Activated T-cell treated with anti-CD3 and anti-CD28 coated beads, Interleukin-2, amount 50 U/mL, for 24 hours (primary cell): ENCODE measurements around the gene F8.

Experiments
- DNase-seq: peaks from one replicate; pipeline ENCODE4 v3.0.0-alpha.2; 2020
- H3K27ac Mint-ChIP-seq: 2 replicates; pipeline ENCODE4 v1.8.0; 2020; ENCODE audit warnings: mild to moderate bottlenecking, mixed read lengths
- H3K27me3 Mint-ChIP-seq: 2 replicates; pipeline ENCODE4 v1.8.0; 2020; ENCODE audit warnings: mixed read lengths
- H3K36me3 Mint-ChIP-seq: 2 replicates; pipeline ENCODE4 v1.8.0; 2020; ENCODE audit warnings: low read depth, mixed read lengths
- H3K4me1 Mint-ChIP-seq: 2 replicates; pipeline ENCODE4 v1.8.0; 2020; ENCODE audit warnings: low read depth, mixed read lengths
- H3K4me3 Mint-ChIP-seq: 2 replicates; pipeline ENCODE4 v1.8.0; 2020; ENCODE audit warnings: mild to moderate bottlenecking, moderate library complexity, mixed read lengths
- H3K9me3 Mint-ChIP-seq: 2 replicates; pipeline ENCODE4 v1.8.0; 2020; ENCODE audit warnings: mixed read lengths

The F8 gene

GRCh38 chrX:154812341-154813101 lies 210.0 kb downstream of the F8 start:
- no peak for DNase-seq
- no peaks in the 10 kb centered on the region for H3K9me3 Mint-ChIP-seq
- no peak overlapping the region for H3K27ac Mint-ChIP-seq
- peaks cover 30% of the 10 kb centered on the region for H3K27me3 Mint-ChIP-seq
- no peak overlapping the region for H3K4me3 Mint-ChIP-seq
- H3K36me3 Mint-ChIP-seq: no peaks in the 10 kb centered on the region
- H3K4me1 Mint-ChIP-seq: peaks cover 8% of the 10 kb centered on the region

GRCh38 chrX:154809939-154810665 lies 212.4 kb downstream of the F8 start:
- H3K27ac Mint-ChIP-seq: no peak overlapping the region
- H3K9me3 Mint-ChIP-seq: no peaks in the 10 kb centered on the region
- H3K4me3 Mint-ChIP-seq: no peak overlapping the region
- peaks cover 15% of the 10 kb centered on the region for H3K4me1 Mint-ChIP-seq
- H3K27me3 Mint-ChIP-seq: peaks cover 31% of the 10 kb centered on the region
- no peak for DNase-seq
- no peaks in the 10 kb centered on the region for H3K36me3 Mint-ChIP-seq

GRCh38 chrX:154806837-154807501 lies 215.6 kb downstream of the F8 start:
- Mint-ChIP-seq H3K4me1 (peaks cover 39% of the 10 kb centered on the region), H3K9me3 (no peaks in the 10 kb centered on the region), H3K27ac (no peak overlapping the region), H3K27me3 (peaks cover 24% of the 10 kb centered on the region), H3K36me3 (no peaks in the 10 kb centered on the region), H3K4me3 (no peak overlapping the region)
- no peak for DNase-seq

- H3K36me3 Mint-ChIP-seq: no peaks in the 10 kb centered on the region
- no peak for DNase-seq
- no peaks in the 10 kb centered on the region for H3K9me3 Mint-ChIP-seq
- H3K4me1 Mint-ChIP-seq: peaks cover 47% of the 10 kb centered on the region
- H3K27me3 Mint-ChIP-seq: peaks cover 24% of the 10 kb centered on the region
- H3K4me3 Mint-ChIP-seq: peak overlapping the region; percentile 79
- H3K27ac Mint-ChIP-seq: peak overlapping the region; percentile 50
Measured at GRCh38 chrX:154805696-154806091, 216.8 kb downstream of the F8 start.

- H3K4me3 Mint-ChIP-seq: peak within 1 kb of the TSS; percentile 79
- peaks cover 24% of the 10 kb centered on the region for H3K27me3 Mint-ChIP-seq
- peak within 1 kb of the TSS; percentile 50 for H3K27ac Mint-ChIP-seq
- peaks cover 53% of the 10 kb centered on the region for H3K4me1 Mint-ChIP-seq
- no peaks in the 10 kb centered on the region for H3K36me3 Mint-ChIP-seq
- H3K9me3 Mint-ChIP-seq: no peaks in the 10 kb centered on the region
- peak; percentile 84 for DNase-seq
Measured at GRCh38 chrX:154804957-154805695, 217.4 kb downstream of the F8 start, which contains the start of gene MPP1. Gene MPP1 (minus strand): TSS chrX:154805485. CDS start chrX:154805373, 112 bp downstream.

- no peak for DNase-seq
- Mint-ChIP-seq H3K36me3 (no peaks in the 10 kb centered on the region), H3K9me3 (no peaks in the 10 kb centered on the region), H3K27ac (no peak overlapping the region), H3K4me3 (peak overlapping the region; percentile 79), H3K4me1 (peaks cover 55% of the 10 kb centered on the region), H3K27me3 (peaks cover 24% of the 10 kb centered on the region)
Measured at GRCh38 chrX:154804261-154804956, 218.1 kb downstream of the F8 start.

- Mint-ChIP-seq H3K9me3 (no peaks in the 10 kb centered on the region), H3K4me1 (peaks cover 63% of the 10 kb centered on the region), H3K36me3 (no peaks in the 10 kb centered on the region), H3K27me3 (peaks cover 15% of the 10 kb centered on the region), H3K4me3 (no peak overlapping the region), H3K27ac (no peak overlapping the region)
- no peak for DNase-seq
Measured at GRCh38 chrX:154802947-154803346, 219.6 kb downstream of the F8 start.

- peaks cover 12% of the 10 kb centered on the region for H3K27me3 Mint-ChIP-seq
- H3K4me1 Mint-ChIP-seq: peaks cover 65% of the 10 kb centered on the region
- no peaks in the 10 kb centered on the region for H3K36me3 Mint-ChIP-seq
- no peaks in the 10 kb centered on the region for H3K9me3 Mint-ChIP-seq
- no peak overlapping the region for H3K4me3 Mint-ChIP-seq
- peak overlapping the region; percentile 94 for H3K27ac Mint-ChIP-seq
- DNase-seq: no peak
Measured at GRCh38 chrX:154800478-154801210, 221.9 kb downstream of the F8 start.

- H3K27ac Mint-ChIP-seq: peak overlapping the region; percentile 94
- no peaks in the 10 kb centered on the region for H3K9me3 Mint-ChIP-seq
- no peaks in the 10 kb centered on the region for H3K36me3 Mint-ChIP-seq
- peaks cover 62% of the 10 kb centered on the region for H3K4me1 Mint-ChIP-seq
- peak overlapping the region; percentile 21 for H3K4me3 Mint-ChIP-seq
- no peak for DNase-seq
- H3K27me3 Mint-ChIP-seq: peaks cover 12% of the 10 kb centered on the region
Measured at GRCh38 chrX:154799556-154800348, 222.8 kb downstream of the F8 start.

GRCh38 chrX:154797006-154797405 lies 225.5 kb downstream of the F8 start:
- Mint-ChIP-seq H3K27me3 (peaks cover 7% of the 10 kb centered on the region), H3K9me3 (no peaks in the 10 kb centered on the region), H3K27ac (no peak overlapping the region), H3K36me3 (no peaks in the 10 kb centered on the region), H3K4me3 (no peak overlapping the region), H3K4me1 (peaks cover 40% of the 10 kb centered on the region)
- DNase-seq: no peak

GRCh38 chrX:154795016-154795415 lies 227.5 kb downstream of the F8 start:
- Mint-ChIP-seq H3K27ac (no peak overlapping the region), H3K36me3 (no peaks in the 10 kb centered on the region), H3K9me3 (no peaks in the 10 kb centered on the region), H3K4me1 (peaks cover 32% of the 10 kb centered on the region), H3K27me3 (peaks cover 7% of the 10 kb centered on the region), H3K4me3 (no peak overlapping the region)
- DNase-seq: no peak

- Mint-ChIP-seq H3K27ac (no peak overlapping the region), H3K9me3 (no peaks in the 10 kb centered on the region), H3K27me3 (peaks cover 7% of the 10 kb centered on the region), H3K4me3 (no peak overlapping the region), H3K36me3 (no peaks in the 10 kb centered on the region), H3K4me1 (peaks cover 16% of the 10 kb centered on the region)
- DNase-seq: no peak
Measured at GRCh38 chrX:154793084-154793795, 229.3 kb downstream of the F8 start.
